Psoas muscle (tissue), 8 donors: ENCODE data around the gene SDK2. TPM values are rescaled to one million over a fixed set of nuclear protein-coding genes. Genes with fewer than 3 reads are reported as not detected.

Source experiments
- ATAC-seq, 4 donors: fragments of 200-7000 bp; cut with Tn5 transposase; one replicate each; pipeline ENCODE4 v1.9.1; 2020; ENCODE audit warnings: moderate library complexity in 3 of 4, mild to moderate bottlenecking in 2 of 4
- DNase-seq, 2 donors: peaks; one replicate each; pipeline ENCODE4 v3.0.0-alpha.2; 2020
- H3K27ac ChIP-seq: fragments of 200-600 bp; one replicate; pipeline ENCODE4 v1.8.0; 2022
- H3K27me3 ChIP-seq, 3 donors: fragments of 200-600 bp in 1 of 3; one replicate each; pipeline versions ENCODE4 v1.6.1 to v1.8.0; 2013 to 2022; ENCODE audit warnings: low read length in 2 of 3, mild to moderate bottlenecking in 2 of 3, moderate library complexity in 1 of 3; ENCODE audit not compliant: insufficient read depth in 3 of 3
- H3K36me3 ChIP-seq, 2 donors: fragments of 200-600 bp in 1 of 2; one replicate each; pipeline versions ENCODE4 v1.6.1 to v1.8.0; 2013 to 2022; ENCODE audit warnings: low read depth in 1 of 2, mild to moderate bottlenecking in 1 of 2, moderate library complexity in 1 of 2; ENCODE audit not compliant: insufficient read depth in 1 of 2
- H3K4me1 ChIP-seq: fragments of 200-600 bp; one replicate; pipeline ENCODE4 v1.8.0; 2022
- H3K4me3 ChIP-seq: fragments of 200-600 bp; one replicate; pipeline ENCODE4 v1.8.0; 2022; ENCODE audit warnings: mild to moderate bottlenecking
- H3K9me3 ChIP-seq: fragments of 200-600 bp; one replicate; pipeline ENCODE4 v1.8.0; 2022
- WGBS, 3 donors: extraction: QIAGEN DNeasy Blood & Tissue Kit; methylation state at CpG; one replicate each; pipeline versions ENCODE4 v1.1.6 to v1.1.7; 2013; 5-methylcytosine and 5-hydroxymethylcytosine counted together
- intact Hi-C, 2 donors: fragments of 100-400 bp; cut with DNase I; formaldehyde crosslinking; loops; one replicate each; pipeline versions ENCODE4 v1.11.0 to v1.14.2; 2022
- polyA plus RNA-seq, 3 donors: library from polyadenylated mRNA; stranded (reverse); fragments of 200-250 nt; gene quantifications; one replicate each; pipeline ENCODE4 v1.2.3, GENCODE V29; 2013
- total RNA-seq, 4 donors: library from RNA; stranded (reverse); fragmentation: NEBNext Ultra II Directional in 2 of 4; extraction: Animal tissue kit (Norgen Biotek cat#: 25700) in 2 of 4; gene quantifications; one replicate each; pipeline versions ENCODE4 v1.2.1 to v1.2.4, GENCODE V29; 2021 to 2023
- TF ChIP-seq, protein P1 (sequence below): fragments of 200-600 bp; IDR thresholded peaks from one replicate; pipeline ENCODE4 v1.8.0; 2022; ENCODE audit warnings: antibody characterized with exemption
- donor health status: healthy with polysubstance abuse.
- donor health status: DM: no; HTN: no; CAD: no; lungs with moderate emphysema.
- donor health status: Bipolar disorder and iron deficiency.
- donor health status: healthy.
- donor health status: DM: yes; HTN: yes; CAD: no.
- donor health status: DM: no; HTN: no; CAD: no.
- donor health status: DM: no; HTN: no; CAD: no.
- donor health status: DM: yes; HTN: yes; CAD: no.

The SDK2 gene
- total and polyA plus RNA-seq, 7 donors: 0.04 to 2.8 (median 0.24) TPM

GRCh38 chr17:73657473-73658116 is 13.3 kb upstream of the SDK2 start:
- H3K4me1 ChIP-seq: no peaks in the 10 kb centered on the region
- WGBS, 3 donors: 7 to 10% (median 8%) methylated on average over 11 of the region's 11 CpGs
- intact Hi-C loops: loop anchor here in 1 of 2 donors (10.0 kb wide), 2 partner anchors 297 to 517 kb away; no protein-coding TSS in a partner anchor
- H3K27me3 ChIP-seq: peaks cover 0 to 23% (median 2%) of the 10 kb centered on the region in 3 donors
- ATAC-seq (peak in 1 of 4 donors; percentile 68), DNase-seq (no peak)
- H3K27ac ChIP-seq: no peak overlapping the region
- no peaks in the 10 kb centered on the region for H3K36me3 ChIP-seq
- H3K4me3 ChIP-seq: no peak overlapping the region
- TF ChIP-seq, protein P1, sequence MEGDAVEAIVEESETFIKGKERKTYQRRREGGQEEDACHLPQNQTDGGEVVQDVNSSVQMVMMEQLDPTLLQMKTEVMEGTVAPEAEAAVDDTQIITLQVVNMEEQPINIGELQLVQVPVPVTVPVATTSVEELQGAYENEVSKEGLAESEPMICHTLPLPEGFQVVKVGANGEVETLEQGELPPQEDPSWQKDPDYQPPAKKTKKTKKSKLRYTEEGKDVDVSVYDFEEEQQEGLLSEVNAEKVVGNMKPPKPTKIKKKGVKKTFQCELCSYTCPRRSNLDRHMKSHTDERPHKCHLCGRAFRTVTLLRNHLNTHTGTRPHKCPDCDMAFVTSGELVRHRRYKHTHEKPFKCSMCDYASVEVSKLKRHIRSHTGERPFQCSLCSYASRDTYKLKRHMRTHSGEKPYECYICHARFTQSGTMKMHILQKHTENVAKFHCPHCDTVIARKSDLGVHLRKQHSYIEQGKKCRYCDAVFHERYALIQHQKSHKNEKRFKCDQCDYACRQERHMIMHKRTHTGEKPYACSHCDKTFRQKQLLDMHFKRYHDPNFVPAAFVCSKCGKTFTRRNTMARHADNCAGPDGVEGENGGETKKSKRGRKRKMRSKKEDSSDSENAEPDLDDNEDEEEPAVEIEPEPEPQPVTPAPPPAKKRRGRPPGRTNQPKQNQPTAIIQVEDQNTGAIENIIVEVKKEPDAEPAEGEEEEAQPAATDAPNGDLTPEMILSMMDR: peak; percentile 28
- no peaks in the 10 kb centered on the region for H3K9me3 ChIP-seq

DNA sequence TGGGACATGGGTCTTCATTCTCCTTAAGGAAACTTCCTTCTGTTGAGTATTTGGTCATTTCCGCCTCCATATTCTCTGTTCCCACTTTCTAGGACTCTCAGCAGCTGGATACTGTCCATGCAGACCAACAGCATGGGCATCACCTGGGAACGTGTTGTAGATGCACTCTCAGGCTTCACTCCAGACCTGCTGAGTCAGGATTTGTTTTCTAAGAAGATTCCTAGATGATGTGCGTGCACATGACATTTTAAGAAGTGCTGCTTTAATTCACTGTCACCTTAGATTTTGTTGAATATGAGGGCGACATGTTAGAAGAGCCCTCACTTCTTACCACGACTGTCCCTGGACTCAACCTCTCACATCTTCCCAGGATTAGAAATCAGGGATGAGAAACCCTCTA is 10.0 kb upstream of the SDK2 start:
- no peak for ATAC-seq
- DNase-seq: peak in 1 of 2 donors; percentile 6
- no peak overlapping the region for H3K27ac ChIP-seq
- intact Hi-C loops: loop anchor here in 1 of 2 donors (10.0 kb wide), 2 partner anchors 301 to 521 kb away; no protein-coding TSS in a partner anchor
- no peaks in the 10 kb centered on the region for H3K9me3 ChIP-seq
- peaks cover 0 to 9% (median 2%) of the 10 kb centered on the region in 3 donors for H3K27me3 ChIP-seq
- no peaks in the 10 kb centered on the region for H3K36me3 ChIP-seq
- WGBS, 3 donors: 89 to 92% (median 90%) methylated on average over 5 of the region's 5 CpGs
- no peaks in the 10 kb centered on the region for H3K4me1 ChIP-seq
- TF ChIP-seq, protein P1: no peak
- H3K4me3 ChIP-seq: no peak overlapping the region

GRCh38 chr17:73653810-73654209 is 9.6 kb upstream of the SDK2 start:
- H3K36me3 ChIP-seq: no peaks in the 10 kb centered on the region
- H3K9me3 ChIP-seq: no peaks in the 10 kb centered on the region
- TF ChIP-seq, protein P1: no peak
- no peak for ATAC-seq
- H3K27ac ChIP-seq: no peak overlapping the region
- 81 to 92% (median 91%) methylated on average over 1 of the region's 1 CpG for WGBS, 3 donors
- DNase-seq: no peak
- intact Hi-C loops: loop anchor here in 1 of 2 donors (10.0 kb wide), 2 partner anchors 301 to 521 kb away; no protein-coding TSS in a partner anchor
- H3K27me3 ChIP-seq: peaks cover 0 to 7% (median 2%) of the 10 kb centered on the region in 3 donors
- H3K4me1 ChIP-seq: no peaks in the 10 kb centered on the region
- H3K4me3 ChIP-seq: no peak overlapping the region

DNA sequence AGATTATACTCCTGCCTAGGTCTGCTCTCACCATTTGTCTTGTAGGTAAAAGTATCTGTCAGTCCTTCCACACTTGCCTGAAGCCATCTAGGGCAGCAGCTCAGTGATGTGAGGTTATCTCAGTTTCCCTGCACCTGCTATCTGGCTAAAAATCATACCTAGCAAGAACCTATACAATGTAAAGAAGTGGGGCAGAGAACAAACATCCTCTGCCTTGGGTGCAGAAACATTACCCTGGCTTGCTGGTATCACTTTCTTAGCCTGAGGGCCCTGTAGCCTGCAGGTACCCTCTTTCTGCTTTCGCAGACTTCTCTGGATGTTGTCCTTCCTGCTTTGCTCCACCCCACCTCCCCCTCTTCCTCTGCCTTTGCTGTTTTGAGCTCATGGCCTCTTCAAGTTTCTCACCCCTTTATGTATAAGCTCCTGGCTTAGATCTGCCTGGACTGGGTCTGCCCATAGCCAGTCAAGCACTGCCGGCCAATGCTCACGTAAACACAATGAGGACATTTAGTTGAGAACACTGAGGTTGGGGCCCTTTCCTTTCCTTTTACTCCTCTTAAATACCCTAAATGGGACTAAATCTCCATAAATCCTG is 8.7 kb upstream of the SDK2 start:
- intact Hi-C loops: loop anchor here in 1 of 2 donors (10.0 kb wide), 2 partner anchors 302 to 522 kb away; no protein-coding TSS in a partner anchor

More for the DNA sequence above, 8.7 kb upstream of the SDK2 start:
- Histone ChIP-seq H3K27me3 (peaks cover 0 to 4% (median 2%) of the 10 kb centered on the region in 3 donors), H3K9me3 (no peaks in the 10 kb centered on the region), H3K4me1 (no peaks in the 10 kb centered on the region), H3K4me3 (no peak overlapping the region), H3K36me3 (no peaks in the 10 kb centered on the region), H3K27ac (no peak overlapping the region)
- DNase-seq (no peak), ATAC-seq (no peak)
- 55 to 78% (median 72%) methylated on average over 3 of the region's 3 CpGs for WGBS, 3 donors
- TF ChIP-seq, protein P1: no peak
